Measurements from ENCODE around the gene SLC6A4. TPM values are rescaled to one million over a fixed set of nuclear protein-coding genes. Genes with fewer than 3 reads are reported as not detected.

SLC6A4 gene
- total RNA-seq, 1 experiment from 2014 or later, result not detected

GRCh38 chr17:30251931-30252330 lies 16.4 kb upstream of the SLC6A4 start:
- ChIA-PET POLR2A (ENCODE audit: low non-redundant PET) (no interaction called here), CTCF (no interaction called here)
- BruUV-seq (replicated peaks), result no TSS peak
- no peaks in the 10 kb centered on the region for H3K9me3 ChIP-seq (ENCODE audit: low read depth, low read length, poor library complexity, severe bottlenecking)
- TF ChIP-seq CTCF (conservative IDR thresholded peaks at IDR 0.05; ENCODE audit: low read depth, low read length) (no peak), EZH2 (IDR thresholded peaks at IDR 0.05; ENCODE audit: borderline replicate concordance, low read depth, low read length, poor library complexity, severe bottlenecking) (no peak)
- intact Hi-C loops (cut with micrococcal nuclease; ENCODE audit: unreplicated experiment), result no loop called here
- H3K36me3 ChIP-seq (ENCODE audit: insufficient read depth, low read length, poor library complexity, severe bottlenecking), result peaks cover 35% of the 10 kb centered on the region
- no peaks in the 10 kb centered on the region for H3K27me3 ChIP-seq (replicated peaks; ENCODE audit: insufficient read depth, low read depth, low read length, poor library complexity)
- DNase-seq (ENCODE audit: low spot score), result no peak
- H3K4me3 ChIP-seq (ENCODE audit: low read depth, low read length, poor library complexity, severe bottlenecking), result no peak overlapping the region
- no peaks in the 10 kb centered on the region for H3K4me1 ChIP-seq (ENCODE audit: insufficient read depth, low read length, poor library complexity, severe bottlenecking)
- H3K27ac ChIP-seq (ENCODE audit: low read depth, low read length, poor library complexity, severe bottlenecking), result no peak overlapping the region

- Histone ChIP-seq H3K27me3 (replicated peaks; ENCODE audit: insufficient read depth, low read depth, low read length, poor library complexity) (no peaks in the 10 kb centered on the region), H3K4me3 (ENCODE audit: low read depth, low read length, poor library complexity, severe bottlenecking) (no peak overlapping the region), H3K27ac (ENCODE audit: low read depth, low read length, poor library complexity, severe bottlenecking) (no peak overlapping the region), H3K36me3 (ENCODE audit: insufficient read depth, low read length, poor library complexity, severe bottlenecking) (peaks cover 31% of the 10 kb centered on the region), H3K4me1 (ENCODE audit: insufficient read depth, low read length, poor library complexity, severe bottlenecking) (no peaks in the 10 kb centered on the region), H3K9me3 (ENCODE audit: low read depth, low read length, poor library complexity, severe bottlenecking) (no peaks in the 10 kb centered on the region)
- ChIA-PET POLR2A (ENCODE audit: low non-redundant PET) (no interaction called here), CTCF (no interaction called here)
- BruUV-seq (replicated peaks), result no TSS peak
- DNase-seq (ENCODE audit: low spot score), result no peak
- no peak for TF ChIP-seq EZH2 (IDR thresholded peaks at IDR 0.05; ENCODE audit: borderline replicate concordance, low read depth, low read length, poor library complexity, severe bottlenecking)
- no peak for TF ChIP-seq CTCF (conservative IDR thresholded peaks at IDR 0.05; ENCODE audit: low read depth, low read length)
- intact Hi-C loops (cut with micrococcal nuclease; ENCODE audit: unreplicated experiment), result no loop called here
Observed at GRCh38 chr17:30249460-30249859, 14.0 kb upstream of the SLC6A4 start.

- ChIA-PET POLR2A (ENCODE audit: low non-redundant PET) (no interaction called here), CTCF (no interaction called here)
- Histone ChIP-seq H3K4me3 (ENCODE audit: low read depth, low read length, poor library complexity, severe bottlenecking) (no peak overlapping the region), H3K4me1 (ENCODE audit: insufficient read depth, low read length, poor library complexity, severe bottlenecking) (no peaks in the 10 kb centered on the region), H3K27ac (ENCODE audit: low read depth, low read length, poor library complexity, severe bottlenecking) (no peak overlapping the region), H3K9me3 (ENCODE audit: low read depth, low read length, poor library complexity, severe bottlenecking) (no peaks in the 10 kb centered on the region), H3K27me3 (replicated peaks; ENCODE audit: insufficient read depth, low read depth, low read length, poor library complexity) (no peaks in the 10 kb centered on the region), H3K36me3 (ENCODE audit: insufficient read depth, low read length, poor library complexity, severe bottlenecking) (peaks cover 31% of the 10 kb centered on the region)
- no peak for DNase-seq (ENCODE audit: low spot score)
- intact Hi-C loops (cut with micrococcal nuclease; ENCODE audit: unreplicated experiment), result no loop called here
- no TSS peak for BruUV-seq (replicated peaks)
- TF ChIP-seq CTCF (conservative IDR thresholded peaks at IDR 0.05; ENCODE audit: low read depth, low read length), result no peak
- TF ChIP-seq EZH2 (IDR thresholded peaks at IDR 0.05; ENCODE audit: borderline replicate concordance, low read depth, low read length, poor library complexity, severe bottlenecking), result no peak
Observed at GRCh38 chr17:30248786-30249185, 13.3 kb upstream of the SLC6A4 start.
